Measurements from ENCODE around the gene FAM131A. TPM values are rescaled to one million over a fixed set of nuclear protein-coding genes. Genes with fewer than 3 reads are reported as not detected.

The FAM131A gene
- total and polyA plus RNA-seq, 9 of the 15 experiments (the other 6 are each of a cell fraction or from before 2014, with no cell fraction given): 0.48 to 11.1 (median 4.3) TPM

- Histone ChIP-seq H3K4me3 (no peak overlapping the region), H2AFZ (ENCODE audit: low read depth, low read length) (no peak overlapping the region), H3K36me3 (ENCODE audit: control insufficient read depth, insufficient read depth, low read length) (peaks cover 98% of the 10 kb centered on the region), H3K27ac (ENCODE audit: extremely low read depth, low read depth, low read length) (no peak overlapping the region), H4K20me1 (replicated peaks; ENCODE audit: control insufficient read depth, insufficient read depth, low read length) (peaks cover 55% of the 10 kb centered on the region), H3K9me1 (ENCODE audit: control insufficient read depth, insufficient read depth, low read length) (peaks cover 13% of the 10 kb centered on the region), H3K4me1 (replicated peaks in 1 of 2; ENCODE audit: control insufficient read depth in 2 of 2, insufficient read depth in 2 of 2, low read length in 2 of 2) (peaks cover 13 to 35% of the 10 kb centered on the region in 2 experiments; a peak in 4 of 5 replicates), H3K79me2 (ENCODE audit: control insufficient read depth, insufficient read depth, low read length) (peaks cover 79% of the 10 kb centered on the region), H3K9me3 (replicated peaks; ENCODE audit: control insufficient read depth, insufficient read depth, low read depth, low read length) (no peaks in the 10 kb centered on the region), H3K9ac (ENCODE audit: insufficient read depth in 1 of 2, low read depth in 2 of 2, low read length in 2 of 2) (peak overlapping the region in 1 of 2 experiments; percentile 28; a peak in 1 of 4 replicates), H3K27me3 (ENCODE audit: control insufficient read depth in 2 of 2, insufficient read depth in 2 of 2, low read length in 2 of 2) (no peaks in the 10 kb centered on the region), H3K4me2 (ENCODE audit: insufficient read depth, low read length) (no peak overlapping the region)
- ATAC-seq: peak; percentile 15
- no peak for FAIRE-seq
- WGBS (ENCODE audit: insufficient coverage, low coverage, missing lambda C conversion rate): 78% methylated on average over 4 of the region's 4 CpGs
- in situ Hi-C loops (cut with MboI): no loop called here
- DNase-seq (ENCODE audit: extremely low read depth in 1 of 4, low spot score in 3 of 4): peak in 3 of 4 experiments; percentile 39 to 49 (median 49)
- ChIA-PET POLR2A (interaction anchor here (0.9 to 3.6 kb wide), 3 partner anchors 11 to 17 kb away, joined by 4 to 15 read pairs (median 5); no protein-coding TSS in a partner anchor), CTCF (ENCODE audit: low intra/inter-chr PET ratio) (no interaction called here)
- intact Hi-C loops (cut with micrococcal nuclease): no loop called here
- no TSS peak for BruUV-seq (replicated peaks)
- TF ChIP-seq POLR3A (IDR thresholded peaks at IDR 0.05; ENCODE audit: borderline replicate concordance, extremely low read depth, insufficient read depth, insufficient read length): no peak
- TF ChIP-seq BRCA1 (IDR thresholded peaks at IDR 0.05): no peak
- TF ChIP-seq BRCA1 (CRISPR knock-in tag; IDR thresholded peaks at IDR 0.05): no peak
- no peak for TF ChIP-seq ZBTB7A (IDR thresholded peaks at IDR 0.05; ENCODE audit: borderline replicate concordance, control insufficient read depth, low read depth, low read length)
- TF ChIP-seq VEZF1 (CRISPR knock-in tag; IDR thresholded peaks at IDR 0.05): peak; percentile 64
- TF ChIP-seq NFYB (IDR thresholded peaks at IDR 0.05; ENCODE audit: extremely low read depth, insufficient read length): no peak
- TF ChIP-seq ZNF785 (CRISPR knock-in tag; IDR thresholded peaks at IDR 0.05): no peak
- no peak for TF ChIP-seq PTTG1 (tag; IDR thresholded peaks at IDR 0.05; ENCODE audit: low read depth)
- TF ChIP-seq ZNF609 (CRISPR knock-in tag; IDR thresholded peaks at IDR 0.05; ENCODE audit: borderline replicate concordance): no peak
- no peak for TF ChIP-seq CREB3 (tag; conservative IDR thresholded peaks at IDR 0.05; ENCODE audit: low read depth)
- TF ChIP-seq MNT (conservative IDR thresholded peaks at IDR 0.05): no peak
- no peak for TF ChIP-seq TCF15 (CRISPR knock-in tag; IDR thresholded peaks at IDR 0.05)
These were observed 17.3 kb upstream of the FAM131A start for GRCh38 chr3:184320104-184320445.
